GM12878 (cell line): Measurements from ENCODE around the gene DDX51. TPM values are rescaled to one million over a fixed set of nuclear protein-coding genes. Genes with fewer than 3 reads are reported as not detected.

Source experiments
- ATAC-seq: fragments of 200-7000 bp; cut with Tn5 transposase; 3 replicates; pipeline ENCODE4 v1.9.1; 2020; ENCODE audit warnings: mild to moderate bottlenecking, moderate library complexity
- BruUV-seq: library from RNA; stranded (reverse); fragments of 400-500 nt; replicated peaks from 2 replicates; lab custom pipeline; 2021; lab: Mats Ljungman, UMichigan
- CTCF ChIA-PET: fragments of 300-600 bp; sonication (Branson Sonifier 250); formaldehyde crosslinking; extraction: SDS; loops from one replicate; lab custom pipeline; 2021; ENCODE audit warnings: inconsistent platforms; lab: Yijun Ruan, JAX
- POLR2A ChIA-PET: fragments of 350-600 bp; formaldehyde crosslinking; extraction: SDS; loops from one replicate; lab custom pipeline; 2021; ENCODE audit warnings: inconsistent platforms; lab: Charles Lee
- RAD21 ChIA-PET: fragments of 300-600 bp; sonication (Branson Sonifier 250); formaldehyde crosslinking; loops from one replicate; lab custom pipeline; 2023; ENCODE audit warnings: antibody characterized with exemption; ENCODE audit not compliant: unreplicated experiment; lab: Charles Lee
- SMC1A ChIA-PET: fragments of 300-600 bp; sonication (Branson Sonifier 250); formaldehyde crosslinking; loops from one replicate; lab custom pipeline; 2023; ENCODE audit not compliant: unreplicated experiment, uncharacterized antibody; lab: Charles Lee
- DNase-seq: peaks from one replicate; pipeline ENCODE4 v3.0.0-alpha.2; 2011; ENCODE audit warnings: low read depth, low spot score
- FAIRE-seq: peaks from 3 replicates; lab custom pipeline; 2011; peaks lifted over from hg19 to GRCh38; lab: Jason Lieb, UNC
- H2AFZ ChIP-seq: 2 replicates; pipeline ENCODE4 v1.6.0; 2011; ENCODE audit warnings: low read depth, low read length, control low read depth; ENCODE audit not compliant: control insufficient read depth
- H3K27ac ChIP-seq: 2 replicates; pipeline ENCODE4 v1.5.1; 2011; ENCODE audit warnings: control low read depth; ENCODE audit not compliant: control insufficient read depth, insufficient read depth
- H3K27me3 ChIP-seq, 2 experiments: replicated peaks in 1 of 2; 2 replicates each; pipeline versions ENCODE4 v1.6.0 to v1.6.1; 2011; ENCODE audit warnings: low read length in 1 of 2; ENCODE audit not compliant: control insufficient read depth in 2 of 2, insufficient read depth in 2 of 2
- H3K36me3 ChIP-seq, 2 experiments: 2 replicates each; pipeline ENCODE4 v1.5.1; 2011; ENCODE audit warnings: low read length in 1 of 2; ENCODE audit not compliant: control insufficient read depth in 2 of 2, insufficient read depth in 2 of 2
- H3K4me1 ChIP-seq: 2 replicates; pipeline ENCODE4 v1.6.1; 2011; ENCODE audit warnings: mild to moderate bottlenecking, low read length, moderate library complexity, mixed read lengths; ENCODE audit not compliant: control insufficient read depth, insufficient read depth
- H3K4me2 ChIP-seq: 2 replicates; pipeline ENCODE4 v1.6.0; 2011; ENCODE audit warnings: control low read depth; ENCODE audit not compliant: control insufficient read depth, insufficient read depth
- H3K4me3 ChIP-seq: fragments of 200-600 bp; sonication (generic); 2 replicates; pipeline ENCODE4 v1.5.1; 2016
- H3K79me2 ChIP-seq: 2 replicates; pipeline ENCODE4 v1.6.0; 2011; ENCODE audit warnings: low read length; ENCODE audit not compliant: control insufficient read depth, insufficient read depth
- H3K9ac ChIP-seq: 2 replicates; pipeline ENCODE4 v1.8.0; 2011; ENCODE audit warnings: low read length, control low read depth, mixed read lengths; ENCODE audit not compliant: control insufficient read depth, insufficient read depth
- H3K9me3 ChIP-seq: replicated peaks from 3 replicates; pipeline ENCODE4 v1.5.1; 2011; ENCODE audit warnings: mild to moderate bottlenecking, low read length; ENCODE audit not compliant: control insufficient read depth, insufficient read depth
- H4K20me1 ChIP-seq: 2 replicates; pipeline ENCODE4 v1.6.0; 2011; ENCODE audit not compliant: control insufficient read depth, insufficient read depth
- ATF7 ChIP-seq: fragments of 450-650 bp; IDR thresholded peaks from 2 replicates; pipeline ENCODE4 v1.6.1; 2016; ENCODE audit warnings: low read depth, mild to moderate bottlenecking
- BHLHE40 ChIP-seq, 2 experiments: fragments of 450-650 bp in 1 of 2; IDR thresholded peaks; 2 replicates each; pipeline ENCODE4 v1.6.1; 2011 to 2017; ENCODE audit warnings: low read depth in 2 of 2, borderline replicate concordance in 1 of 2, improper control_type of control experiment in 1 of 2, low read length in 1 of 2, mild to moderate bottlenecking in 1 of 2
- CHD4 ChIP-seq: fragments of 200-600 bp; sonication (generic); IDR thresholded peaks from 2 replicates; pipeline ENCODE4 v1.6.1; 2016; ENCODE audit warnings: mild to moderate bottlenecking
- PAX5 ChIP-seq: IDR thresholded peaks from 2 replicates; pipeline ENCODE4 v1.6.1; 2011; ENCODE audit warnings: low read depth, low read length, borderline replicate concordance
- POLR2A ChIP-seq: IDR thresholded peaks from 2 replicates; pipeline ENCODE4 v1.6.1; 2011; ENCODE audit warnings: low read depth, mild to moderate bottlenecking, low read length
- POU2F2 ChIP-seq: IDR thresholded peaks from 3 replicates; pipeline ENCODE4 v1.6.1; 2011; ENCODE audit warnings: low read depth, mild to moderate bottlenecking, low read length, borderline replicate concordance
- RAD21 ChIP-seq: IDR thresholded peaks from 2 replicates; pipeline ENCODE4 v1.6.1; 2011; ENCODE audit warnings: mild to moderate bottlenecking, low read depth, low read length, moderate library complexity; ENCODE audit not compliant: insufficient read depth
- SMARCA5 ChIP-seq: fragments of 450-650 bp; IDR thresholded peaks from 2 replicates; pipeline ENCODE4 v1.6.1; 2017; ENCODE audit warnings: mild to moderate bottlenecking
- TCF3 ChIP-seq: IDR thresholded peaks from 2 replicates; pipeline ENCODE4 v1.6.1; 2012; ENCODE audit warnings: low read depth, mild to moderate bottlenecking, low read length, borderline replicate concordance; ENCODE audit not compliant: insufficient read depth
- WRNIP1 ChIP-seq: IDR thresholded peaks from 2 replicates; pipeline ENCODE4 v1.6.1; 2011; ENCODE audit warnings: low read depth, low read length, improper control_type of control experiment, borderline replicate concordance
- WGBS: methylation state at CpG from one replicate; pipeline ENCODE4 v1.1.6; 2016; ENCODE audit warnings: low lambda C conversion rate; ENCODE audit not compliant: insufficient replicate concordance, insufficient coverage; ENCODE audit errors: missing lambda C conversion rate; 5-methylcytosine and 5-hydroxymethylcytosine counted together
- in situ Hi-C: fragments of 300-500 bp; cut with MboI; formaldehyde crosslinking; loops from 9 replicates; pipeline ENCODE4 v1.14.3; 2018; ENCODE audit warnings: mixed read lengths
- intact Hi-C: fragments of 100-400 bp; cut with micrococcal nuclease; formaldehyde crosslinking; loops from one replicate; pipeline ENCODE4 v1.14.2; 2022; ENCODE audit not compliant: unreplicated experiment
- polyA plus RNA-seq, 11 experiments: library from polyadenylated mRNA; depleted of rRNA in 4 of 11; unstranded in 6 of 11; stranded (reverse) in 5 of 11; fragments of >200 nt; fragmentation: Nextera tagmentation in 4 of 11; fragmentation: Illumina TruSeq in 1 of 11; extraction: Ambion mirVana in 4 of 11; extraction: Trizol in 1 of 11; gene quantifications; 1 replicate in 1 of 11; 2 replicates in 10 of 11; pipeline versions ENCODE4 v1.2.1 to v1.2.3, GENCODE V29; 2011 to 2016; ENCODE audit warnings: inconsistent platforms in 2 of 11, missing spikeins in 2 of 11, low read depth in 1 of 11
- total RNA-seq, 4 experiments: library from RNA; depleted of rRNA in 3 of 4; stranded (reverse); fragments of >200 nt in 3 of 4; fragmentation: Illumina TruSeq in 1 of 4; extraction: Trizol in 1 of 4; gene quantifications; 2 replicates each; pipeline versions ENCODE4 v1.2.1 to v1.2.3, GENCODE V29; 2013 to 2021
- TF ChIP-seq, protein P1 (sequence below): fragments of 450-650 bp; IDR thresholded peaks from 2 replicates; pipeline ENCODE4 v1.6.1; 2016; ENCODE audit warnings: mild to moderate bottlenecking, moderate library complexity, borderline replicate concordance
- TF ChIP-seq, protein P2 (sequence below): IDR thresholded peaks from 2 replicates; pipeline ENCODE4 v1.6.1; 2012; ENCODE audit warnings: low read depth, low read length, improper control_type of control experiment
- TF ChIP-seq, protein P3 (sequence below): fragments of 450-650 bp; IDR thresholded peaks from 2 replicates; pipeline ENCODE4 v1.6.1; 2017; ENCODE audit warnings: mild to moderate bottlenecking

Gene DDX51
- total and polyA plus RNA-seq, 10 of the 15 experiments (the other 5 are each of a cell fraction or from before 2014, with no cell fraction given): 0.97 to 29.1 (median 9.8) TPM

DNA sequence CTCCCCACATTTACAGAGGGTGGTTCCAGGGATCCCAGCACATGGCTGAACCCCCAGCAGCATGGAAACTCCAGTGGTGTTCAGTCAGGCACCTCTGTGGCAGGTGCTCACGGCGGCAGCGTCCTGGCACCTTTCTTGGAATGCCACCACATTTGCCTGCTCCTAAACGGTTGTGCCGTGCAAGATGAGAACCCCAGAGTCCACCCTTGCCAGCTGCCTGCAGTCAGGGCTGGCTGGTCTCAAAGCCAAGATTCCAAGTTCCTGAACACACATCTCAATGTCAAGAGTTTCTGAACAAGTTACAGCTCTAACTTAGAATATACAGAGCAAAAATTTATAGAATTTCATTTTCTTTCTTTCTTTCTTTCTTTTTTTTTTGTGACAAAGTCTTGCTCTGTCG lies 38.7 kb downstream of the DDX51 start:
- intact Hi-C loops: no loop called here
- Histone ChIP-seq H3K4me3 (no peak overlapping the region), H3K4me1 (no peaks in the 10 kb centered on the region), H3K9ac (no peak overlapping the region)
- DNase-seq: no peak
- TF ChIP-seq BHLHE40 (IDR thresholded peaks at IDR 0.05; ENCODE audit: borderline replicate concordance in 1 of 2, low read depth in 2 of 2, low read length in 1 of 2) (no peak), RAD21 (no peak), TCF3 (no peak), PAX5 (no peak), WRNIP1 (no peak), POU2F2 (no peak), ATF7 (no peak), SMARCA5 (no peak), POLR2A (no peak), CHD4 (no peak)
- TF ChIP-seq, protein P1, sequence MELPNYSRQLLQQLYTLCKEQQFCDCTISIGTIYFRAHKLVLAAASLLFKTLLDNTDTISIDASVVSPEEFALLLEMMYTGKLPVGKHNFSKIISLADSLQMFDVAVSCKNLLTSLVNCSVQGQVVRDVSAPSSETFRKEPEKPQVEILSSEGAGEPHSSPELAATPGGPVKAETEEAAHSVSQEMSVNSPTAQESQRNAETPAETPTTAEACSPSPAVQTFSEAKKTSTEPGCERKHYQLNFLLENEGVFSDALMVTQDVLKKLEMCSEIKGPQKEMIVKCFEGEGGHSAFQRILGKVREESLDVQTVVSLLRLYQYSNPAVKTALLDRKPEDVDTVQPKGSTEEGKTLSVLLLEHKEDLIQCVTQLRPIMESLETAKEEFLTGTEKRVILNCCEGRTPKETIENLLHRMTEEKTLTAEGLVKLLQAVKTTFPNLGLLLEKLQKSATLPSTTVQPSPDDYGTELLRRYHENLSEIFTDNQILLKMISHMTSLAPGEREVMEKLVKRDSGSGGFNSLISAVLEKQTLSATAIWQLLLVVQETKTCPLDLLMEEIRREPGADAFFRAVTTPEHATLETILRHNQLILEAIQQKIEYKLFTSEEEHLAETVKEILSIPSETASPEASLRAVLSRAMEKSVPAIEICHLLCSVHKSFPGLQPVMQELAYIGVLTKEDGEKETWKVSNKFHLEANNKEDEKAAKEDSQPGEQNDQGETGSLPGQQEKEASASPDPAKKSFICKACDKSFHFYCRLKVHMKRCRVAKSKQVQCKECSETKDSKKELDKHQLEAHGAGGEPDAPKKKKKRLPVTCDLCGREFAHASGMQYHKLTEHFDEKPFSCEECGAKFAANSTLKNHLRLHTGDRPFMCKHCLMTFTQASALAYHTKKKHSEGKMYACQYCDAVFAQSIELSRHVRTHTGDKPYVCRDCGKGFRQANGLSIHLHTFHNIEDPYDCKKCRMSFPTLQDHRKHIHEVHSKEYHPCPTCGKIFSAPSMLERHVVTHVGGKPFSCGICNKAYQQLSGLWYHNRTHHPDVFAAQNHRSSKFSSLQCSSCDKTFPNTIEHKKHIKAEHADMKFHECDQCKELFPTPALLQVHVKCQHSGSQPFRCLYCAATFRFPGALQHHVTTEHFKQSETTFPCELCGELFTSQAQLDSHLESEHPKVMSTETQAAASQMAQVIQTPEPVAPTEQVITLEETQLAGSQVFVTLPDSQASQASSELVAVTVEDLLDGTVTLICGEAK: no peak
- TF ChIP-seq, protein P2, sequence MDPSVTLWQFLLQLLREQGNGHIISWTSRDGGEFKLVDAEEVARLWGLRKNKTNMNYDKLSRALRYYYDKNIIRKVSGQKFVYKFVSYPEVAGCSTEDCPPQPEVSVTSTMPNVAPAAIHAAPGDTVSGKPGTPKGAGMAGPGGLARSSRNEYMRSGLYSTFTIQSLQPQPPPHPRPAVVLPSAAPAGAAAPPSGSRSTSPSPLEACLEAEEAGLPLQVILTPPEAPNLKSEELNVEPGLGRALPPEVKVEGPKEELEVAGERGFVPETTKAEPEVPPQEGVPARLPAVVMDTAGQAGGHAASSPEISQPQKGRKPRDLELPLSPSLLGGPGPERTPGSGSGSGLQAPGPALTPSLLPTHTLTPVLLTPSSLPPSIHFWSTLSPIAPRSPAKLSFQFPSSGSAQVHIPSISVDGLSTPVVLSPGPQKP: no peak
- TF ChIP-seq, protein P3, sequence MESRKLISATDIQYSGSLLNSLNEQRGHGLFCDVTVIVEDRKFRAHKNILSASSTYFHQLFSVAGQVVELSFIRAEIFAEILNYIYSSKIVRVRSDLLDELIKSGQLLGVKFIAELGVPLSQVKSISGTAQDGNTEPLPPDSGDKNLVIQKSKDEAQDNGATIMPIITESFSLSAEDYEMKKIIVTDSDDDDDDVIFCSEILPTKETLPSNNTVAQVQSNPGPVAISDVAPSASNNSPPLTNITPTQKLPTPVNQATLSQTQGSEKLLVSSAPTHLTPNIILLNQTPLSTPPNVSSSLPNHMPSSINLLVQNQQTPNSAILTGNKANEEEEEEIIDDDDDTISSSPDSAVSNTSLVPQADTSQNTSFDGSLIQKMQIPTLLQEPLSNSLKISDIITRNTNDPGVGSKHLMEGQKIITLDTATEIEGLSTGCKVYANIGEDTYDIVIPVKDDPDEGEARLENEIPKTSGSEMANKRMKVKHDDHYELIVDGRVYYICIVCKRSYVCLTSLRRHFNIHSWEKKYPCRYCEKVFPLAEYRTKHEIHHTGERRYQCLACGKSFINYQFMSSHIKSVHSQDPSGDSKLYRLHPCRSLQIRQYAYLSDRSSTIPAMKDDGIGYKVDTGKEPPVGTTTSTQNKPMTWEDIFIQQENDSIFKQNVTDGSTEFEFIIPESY: no peak
- TF ChIP-seq, all 136 proteins: peak for 0
- H3K9me3 ChIP-seq: no peaks in the 10 kb centered on the region
- ChIA-PET CTCF (no interaction called here), SMC1A (no interaction called here), RAD21 (no interaction called here), POLR2A (interaction anchor here (0.6 kb wide), 1 partner anchor 10 kb away, joined by 3 read pairs; no protein-coding TSS in a partner anchor)
- FAIRE-seq (no peak), ATAC-seq (no peak)
- in situ Hi-C loops: no loop called here
- no peak overlapping the region for H3K27ac ChIP-seq
- no peaks in the 10 kb centered on the region for H4K20me1 ChIP-seq
- no peaks in the 10 kb centered on the region for H3K27me3 ChIP-seq
- H3K79me2 ChIP-seq: no peaks in the 10 kb centered on the region
- peaks cover 5 to 7% of the 10 kb centered on the region in 2 experiments; a peak in 3 of 4 replicates for H3K36me3 ChIP-seq
- BruUV-seq: no TSS peak
- H2AFZ ChIP-seq: no peak overlapping the region
- WGBS: 94% methylated on average over 6 of the region's 6 CpGs
- H3K4me2 ChIP-seq: no peak overlapping the region
